ENCODE measurements around the gene SP140L.
"Not testable (repeated sequence)": the region's sequence is repeated elsewhere in the genome, so short reads cannot be mapped to it uniquely, and the experiment has no call there.

SP140L gene

GRCh38 chr2:230324503-230324902, 2.5 kb upstream of the SP140L start:
- DNase-seq = no peak

GRCh38 chr2:230325316-230326243, 1.4 kb upstream of the SP140L start:
- no peak for DNase-seq

- DNase-seq = no peak
Observed at GRCh38 chr2:230327418-230328154, 593 bp downstream of the SP140L start.

- no peak for DNase-seq
Observed at GRCh38 chr2:230328155-230328458, 1.1 kb downstream of the SP140L start.

- no peak for DNase-seq
Observed at GRCh38 chr2:230329946-230330605, 3.1 kb downstream of the SP140L start.

- DNase-seq = no peak
Observed at GRCh38 chr2:230330725-230331124, 3.7 kb downstream of the SP140L start.

GRCh38 chr2:230335461-230335863, 8.5 kb downstream of the SP140L start:
- DNase-seq = no peak

- DNase-seq = no peak
Observed at GRCh38 chr2:230335864-230336506, 9.0 kb downstream of the SP140L start.

GRCh38 chr2:230341936-230342528, 15.0 kb downstream of the SP140L start:
- not testable (repeated sequence) for DNase-seq

GRCh38 chr2:230343041-230343624, 16.1 kb downstream of the SP140L start:
- DNase-seq = not testable (repeated sequence)

GRCh38 chr2:230343747-230344146, 16.8 kb downstream of the SP140L start:
- DNase-seq = no peak

- DNase-seq = no peak
Observed at GRCh38 chr2:230346465-230346864, 19.5 kb downstream of the SP140L start.

- DNase-seq = no peak
Observed at GRCh38 chr2:230346921-230347533, 20.0 kb downstream of the SP140L start.

GRCh38 chr2:230347659-230348305, 20.8 kb downstream of the SP140L start:
- DNase-seq = no peak

- no peak for DNase-seq
Observed at GRCh38 chr2:230348787-230349186, 21.8 kb downstream of the SP140L start.

- no peak for DNase-seq
Observed at GRCh38 chr2:230356084-230356483, 29.1 kb downstream of the SP140L start.

GRCh38 chr2:230358305-230358704, 31.3 kb downstream of the SP140L start:
- no peak for DNase-seq

GRCh38 chr2:230360028-230360427, 33.0 kb downstream of the SP140L start:
- no peak for DNase-seq

GRCh38 chr2:230362030-230362691, 35.2 kb downstream of the SP140L start:
- no peak for DNase-seq

GRCh38 chr2:230382108-230382507, 55.1 kb downstream of the SP140L start:
- DNase-seq = no peak

GRCh38 chr2:230383453-230383852, 56.5 kb downstream of the SP140L start:
- no peak for DNase-seq
